Measurements from ENCODE around the gene EFCAB6. TPM values are rescaled to one million over a fixed set of nuclear protein-coding genes. Genes with fewer than 3 reads are reported as not detected.

Gene EFCAB6
- total and polyA plus RNA-seq, 9 of the 15 experiments (the other 6 are each of a cell fraction or from before 2014, with no cell fraction given): 0.06 TPM; not detected in 8

DNA sequence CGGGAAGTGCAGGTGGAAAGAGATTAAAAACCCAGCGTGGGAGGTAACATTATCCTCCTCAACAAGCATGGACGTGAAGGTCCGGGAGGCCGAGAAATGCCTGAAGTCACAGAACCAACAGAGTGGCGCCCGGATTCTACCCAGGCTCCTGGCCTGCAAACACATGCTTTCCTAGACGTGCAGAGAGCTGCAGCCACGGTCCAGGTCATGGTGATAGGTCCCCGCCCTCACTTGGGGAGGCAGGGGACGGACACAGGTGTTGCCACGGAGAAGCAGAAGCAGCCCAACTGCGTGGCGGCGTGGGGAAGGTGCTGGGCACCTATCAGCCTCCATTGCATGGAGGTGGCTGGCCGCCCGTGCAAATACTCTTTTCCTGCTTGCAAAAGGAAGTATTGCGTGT is 251.5 kb downstream of the EFCAB6 start (continued):
- TF ChIP-seq, protein P1, sequence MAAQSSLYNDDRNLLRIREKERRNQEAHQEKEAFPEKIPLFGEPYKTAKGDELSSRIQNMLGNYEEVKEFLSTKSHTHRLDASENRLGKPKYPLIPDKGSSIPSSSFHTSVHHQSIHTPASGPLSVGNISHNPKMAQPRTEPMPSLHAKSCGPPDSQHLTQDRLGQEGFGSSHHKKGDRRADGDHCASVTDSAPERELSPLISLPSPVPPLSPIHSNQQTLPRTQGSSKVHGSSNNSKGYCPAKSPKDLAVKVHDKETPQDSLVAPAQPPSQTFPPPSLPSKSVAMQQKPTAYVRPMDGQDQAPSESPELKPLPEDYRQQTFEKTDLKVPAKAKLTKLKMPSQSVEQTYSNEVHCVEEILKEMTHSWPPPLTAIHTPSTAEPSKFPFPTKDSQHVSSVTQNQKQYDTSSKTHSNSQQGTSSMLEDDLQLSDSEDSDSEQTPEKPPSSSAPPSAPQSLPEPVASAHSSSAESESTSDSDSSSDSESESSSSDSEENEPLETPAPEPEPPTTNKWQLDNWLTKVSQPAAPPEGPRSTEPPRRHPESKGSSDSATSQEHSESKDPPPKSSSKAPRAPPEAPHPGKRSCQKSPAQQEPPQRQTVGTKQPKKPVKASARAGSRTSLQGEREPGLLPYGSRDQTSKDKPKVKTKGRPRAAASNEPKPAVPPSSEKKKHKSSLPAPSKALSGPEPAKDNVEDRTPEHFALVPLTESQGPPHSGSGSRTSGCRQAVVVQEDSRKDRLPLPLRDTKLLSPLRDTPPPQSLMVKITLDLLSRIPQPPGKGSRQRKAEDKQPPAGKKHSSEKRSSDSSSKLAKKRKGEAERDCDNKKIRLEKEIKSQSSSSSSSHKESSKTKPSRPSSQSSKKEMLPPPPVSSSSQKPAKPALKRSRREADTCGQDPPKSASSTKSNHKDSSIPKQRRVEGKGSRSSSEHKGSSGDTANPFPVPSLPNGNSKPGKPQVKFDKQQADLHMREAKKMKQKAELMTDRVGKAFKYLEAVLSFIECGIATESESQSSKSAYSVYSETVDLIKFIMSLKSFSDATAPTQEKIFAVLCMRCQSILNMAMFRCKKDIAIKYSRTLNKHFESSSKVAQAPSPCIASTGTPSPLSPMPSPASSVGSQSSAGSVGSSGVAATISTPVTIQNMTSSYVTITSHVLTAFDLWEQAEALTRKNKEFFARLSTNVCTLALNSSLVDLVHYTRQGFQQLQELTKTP (IDR thresholded peaks at IDR 0.05; ENCODE audit: low read depth in 1 of 2, partially characterized antibody in 2 of 2): no peak
- TF ChIP-seq ZNF77 (CRISPR knock-in tag; IDR thresholded peaks at IDR 0.05) (no peak), PRMT5 (CRISPR knock-in tag; IDR thresholded peaks at IDR 0.05) (no peak), E2F5 (CRISPR knock-in tag; IDR thresholded peaks at IDR 0.05) (no peak), SAP30 (IDR thresholded peaks at IDR 0.05; ENCODE audit: borderline replicate concordance, insufficient read depth, low read depth, low read length, poor library complexity, severe bottlenecking) (no peak), FOXJ2 (tag; IDR thresholded peaks at IDR 0.05) (no peak), ZC3H8 (IDR thresholded peaks at IDR 0.05) (no peak), ATF1 (CRISPR knock-in tag; IDR thresholded peaks at IDR 0.05) (no peak), ATF1 (tag; IDR thresholded peaks at IDR 0.05) (no peak), ELF4 (CRISPR knock-in tag; IDR thresholded peaks at IDR 0.05) (no peak), SMC3 (conservative IDR thresholded peaks at IDR 0.05; ENCODE audit: insufficient read depth, low read depth, low read length) (no peak), ZNF395 (CRISPR knock-in tag; IDR thresholded peaks at IDR 0.05) (no peak), NFIX (CRISPR knock-in tag; IDR thresholded peaks at IDR 0.05; ENCODE audit: low read depth) (no peak), ZNF263 (CRISPR knock-in tag; IDR thresholded peaks at IDR 0.05; ENCODE audit: borderline replicate concordance) (no peak)
- TF ChIP-seq, protein P2, sequence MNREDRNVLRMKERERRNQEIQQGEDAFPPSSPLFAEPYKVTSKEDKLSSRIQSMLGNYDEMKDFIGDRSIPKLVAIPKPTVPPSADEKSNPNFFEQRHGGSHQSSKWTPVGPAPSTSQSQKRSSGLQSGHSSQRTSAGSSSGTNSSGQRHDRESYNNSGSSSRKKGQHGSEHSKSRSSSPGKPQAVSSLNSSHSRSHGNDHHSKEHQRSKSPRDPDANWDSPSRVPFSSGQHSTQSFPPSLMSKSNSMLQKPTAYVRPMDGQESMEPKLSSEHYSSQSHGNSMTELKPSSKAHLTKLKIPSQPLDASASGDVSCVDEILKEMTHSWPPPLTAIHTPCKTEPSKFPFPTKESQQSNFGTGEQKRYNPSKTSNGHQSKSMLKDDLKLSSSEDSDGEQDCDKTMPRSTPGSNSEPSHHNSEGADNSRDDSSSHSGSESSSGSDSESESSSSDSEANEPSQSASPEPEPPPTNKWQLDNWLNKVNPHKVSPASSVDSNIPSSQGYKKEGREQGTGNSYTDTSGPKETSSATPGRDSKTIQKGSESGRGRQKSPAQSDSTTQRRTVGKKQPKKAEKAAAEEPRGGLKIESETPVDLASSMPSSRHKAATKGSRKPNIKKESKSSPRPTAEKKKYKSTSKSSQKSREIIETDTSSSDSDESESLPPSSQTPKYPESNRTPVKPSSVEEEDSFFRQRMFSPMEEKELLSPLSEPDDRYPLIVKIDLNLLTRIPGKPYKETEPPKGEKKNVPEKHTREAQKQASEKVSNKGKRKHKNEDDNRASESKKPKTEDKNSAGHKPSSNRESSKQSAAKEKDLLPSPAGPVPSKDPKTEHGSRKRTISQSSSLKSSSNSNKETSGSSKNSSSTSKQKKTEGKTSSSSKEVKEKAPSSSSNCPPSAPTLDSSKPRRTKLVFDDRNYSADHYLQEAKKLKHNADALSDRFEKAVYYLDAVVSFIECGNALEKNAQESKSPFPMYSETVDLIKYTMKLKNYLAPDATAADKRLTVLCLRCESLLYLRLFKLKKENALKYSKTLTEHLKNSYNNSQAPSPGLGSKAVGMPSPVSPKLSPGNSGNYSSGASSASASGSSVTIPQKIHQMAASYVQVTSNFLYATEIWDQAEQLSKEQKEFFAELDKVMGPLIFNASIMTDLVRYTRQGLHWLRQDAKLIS (CRISPR knock-in tag; IDR thresholded peaks at IDR 0.05): no peak

Measured in K562 (cell line).